A673 (cell line): Measurements from ENCODE around the gene FAXDC2. TPM values are rescaled to one million over a fixed set of nuclear protein-coding genes. Genes with fewer than 3 reads are reported as not detected.

Experiments
- BruUV-seq: library from RNA; stranded (reverse); fragments of 400-500 nt; replicated peaks from 2 replicates; lab custom pipeline; 2021; lab: Mats Ljungman, UMichigan
- CTCF ChIA-PET: fragments of 300-600 bp; sonication (Branson Sonifier 250); formaldehyde crosslinking; loops from one replicate; lab custom pipeline; 2022; ENCODE audit warnings: antibody characterized with exemption; lab: Charles Lee
- POLR2A ChIA-PET: fragments of 300-600 bp; sonication (Branson Sonifier 250); formaldehyde crosslinking; loops from one replicate; lab custom pipeline; 2022; ENCODE audit warnings: antibody characterized with exemption; ENCODE audit not compliant: low non-redundant PET; lab: Charles Lee
- DNase-seq: peaks from one replicate; pipeline ENCODE4 v3.0.0-alpha.2; 2015; ENCODE audit warnings: low spot score
- H3K27ac ChIP-seq: fragments of 200-600 bp; sonication (generic); 2 replicates; pipeline ENCODE4 v1.5.1; 2016; ENCODE audit warnings: mixed run types, low read depth, mild to moderate bottlenecking, mixed read lengths, antibody characterized with exemption, low read length; ENCODE audit not compliant: poor library complexity, severe bottlenecking
- H3K27me3 ChIP-seq: fragments of 200-600 bp; sonication (generic); replicated peaks from 2 replicates; pipeline ENCODE4 v1.6.1; 2017; ENCODE audit warnings: mixed run types, low read depth, mild to moderate bottlenecking, mixed read lengths, antibody characterized with exemption, low read length; ENCODE audit not compliant: insufficient read depth, poor library complexity
- H3K36me3 ChIP-seq: fragments of 200-600 bp; sonication (generic); 2 replicates; pipeline ENCODE4 v1.6.1; 2016; ENCODE audit warnings: mixed run types, mild to moderate bottlenecking, mixed read lengths, antibody characterized with exemption, low read length; ENCODE audit not compliant: insufficient read depth, poor library complexity, severe bottlenecking
- H3K4me1 ChIP-seq: fragments of 200-600 bp; sonication (generic); 2 replicates; pipeline ENCODE4 v1.6.1; 2017; ENCODE audit warnings: mixed run types, mild to moderate bottlenecking, mixed read lengths, antibody characterized with exemption, low read length; ENCODE audit not compliant: insufficient read depth, poor library complexity, severe bottlenecking
- H3K4me3 ChIP-seq: fragments of 200-600 bp; sonication (generic); 2 replicates; pipeline ENCODE4 v1.5.1; 2016; ENCODE audit warnings: low read depth, mixed run types, mild to moderate bottlenecking, mixed read lengths, low read length; ENCODE audit not compliant: poor library complexity, severe bottlenecking
- H3K9me3 ChIP-seq: fragments of 200-600 bp; sonication (generic); 2 replicates; pipeline ENCODE4 v1.6.1; 2016; ENCODE audit warnings: mixed run types, low read depth, mild to moderate bottlenecking, mixed read lengths, antibody characterized with exemption, low read length; ENCODE audit not compliant: poor library complexity, severe bottlenecking
- CTCF ChIP-seq: fragments of 300-800, 200-600 bp; sonication (generic); conservative IDR thresholded peaks from 2 replicates; pipeline ENCODE4 v1.5.1; 2017; ENCODE audit warnings: low read depth, mild to moderate bottlenecking, antibody characterized with exemption, low read length, moderate library complexity, mixed read lengths
- EZH2 ChIP-seq: fragments of 200-600 bp; sonication (generic); IDR thresholded peaks from 2 replicates; pipeline ENCODE4 v1.6.1; 2017; ENCODE audit warnings: borderline replicate concordance, low read depth, mild to moderate bottlenecking, mixed read lengths, antibody characterized with exemption, low read length; ENCODE audit not compliant: poor library complexity, severe bottlenecking
- intact Hi-C: fragments of 100-400 bp; cut with micrococcal nuclease; formaldehyde crosslinking; loops from one replicate; pipeline ENCODE4 v1.10.0; 2022; ENCODE audit not compliant: unreplicated experiment
- total RNA-seq: library from RNA; stranded (reverse); gene quantifications from 2 replicates; pipeline ENCODE4 v1.2.3, GENCODE V29; 2021

FAXDC2 gene
- total RNA-seq, 1 experiment from 2014 or later, result not detected

GRCh38 chr5:154831451-154831850 is 19.0 kb downstream of the FAXDC2 start:
- BruUV-seq, result no TSS peak
- H3K27ac ChIP-seq, result no peak overlapping the region
- no peaks in the 10 kb centered on the region for H3K9me3 ChIP-seq
- peaks cover 7% of the 10 kb centered on the region for H3K36me3 ChIP-seq
- DNase-seq, result no peak
- peaks cover 10% of the 10 kb centered on the region for H3K4me1 ChIP-seq
- H3K4me3 ChIP-seq, result no peak overlapping the region
- H3K27me3 ChIP-seq, result no peaks in the 10 kb centered on the region
- CTCF ChIA-PET, result no interaction called here
- POLR2A ChIA-PET, result no interaction called here
- intact Hi-C loops, result no loop called here
- TF ChIP-seq EZH2 (no peak), CTCF (no peak)

GRCh38 chr5:154830596-154830995 is 19.8 kb downstream of the FAXDC2 start:
- POLR2A ChIA-PET, result no interaction called here
- H3K4me1 ChIP-seq, result peaks cover 10% of the 10 kb centered on the region
- H3K4me3 ChIP-seq, result no peak overlapping the region
- BruUV-seq, result no TSS peak
- intact Hi-C loops, result no loop called here
- TF ChIP-seq EZH2, result no peak
- no peak for TF ChIP-seq CTCF
- CTCF ChIA-PET, result no interaction called here
- no peaks in the 10 kb centered on the region for H3K27me3 ChIP-seq
- no peaks in the 10 kb centered on the region for H3K9me3 ChIP-seq
- DNase-seq, result no peak
- H3K36me3 ChIP-seq, result peaks cover 7% of the 10 kb centered on the region
- no peak overlapping the region for H3K27ac ChIP-seq

- DNase-seq, result no peak
- Histone ChIP-seq H3K27ac (no peak overlapping the region), H3K4me3 (no peak overlapping the region), H3K27me3 (no peaks in the 10 kb centered on the region), H3K4me1 (peaks cover 9% of the 10 kb centered on the region), H3K36me3 (peaks cover 7% of the 10 kb centered on the region), H3K9me3 (no peaks in the 10 kb centered on the region)
- ChIA-PET CTCF (no interaction called here), POLR2A (no interaction called here)
- intact Hi-C loops, result no loop called here
- TF ChIP-seq EZH2 (no peak), CTCF (no peak)
- BruUV-seq, result no TSS peak
Measured at GRCh38 chr5:154830219-154830595, 20.2 kb downstream of the FAXDC2 start.
